Measurements from ENCODE around the gene LCLAT1.

DNA sequence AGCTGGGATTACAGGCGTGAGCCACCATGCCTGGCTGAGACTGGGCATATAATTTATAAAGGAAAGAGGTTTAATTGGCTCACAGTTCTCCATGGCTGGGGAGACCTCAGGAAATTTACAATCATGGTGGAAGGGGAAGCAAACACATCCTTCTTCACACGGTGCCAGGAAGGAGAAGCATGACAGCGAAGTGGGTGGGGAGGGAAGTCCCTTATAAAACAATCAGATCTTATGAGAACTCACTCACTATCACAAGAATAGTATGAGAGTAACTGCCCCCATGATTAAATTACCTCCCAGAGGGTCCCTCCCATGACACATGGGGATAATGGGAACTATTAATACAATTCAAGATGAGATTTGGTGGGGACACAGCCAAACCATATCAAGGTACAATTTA, 7.8 kb upstream of the LCLAT1 start:
- TF ChIP-seq, protein P1, sequence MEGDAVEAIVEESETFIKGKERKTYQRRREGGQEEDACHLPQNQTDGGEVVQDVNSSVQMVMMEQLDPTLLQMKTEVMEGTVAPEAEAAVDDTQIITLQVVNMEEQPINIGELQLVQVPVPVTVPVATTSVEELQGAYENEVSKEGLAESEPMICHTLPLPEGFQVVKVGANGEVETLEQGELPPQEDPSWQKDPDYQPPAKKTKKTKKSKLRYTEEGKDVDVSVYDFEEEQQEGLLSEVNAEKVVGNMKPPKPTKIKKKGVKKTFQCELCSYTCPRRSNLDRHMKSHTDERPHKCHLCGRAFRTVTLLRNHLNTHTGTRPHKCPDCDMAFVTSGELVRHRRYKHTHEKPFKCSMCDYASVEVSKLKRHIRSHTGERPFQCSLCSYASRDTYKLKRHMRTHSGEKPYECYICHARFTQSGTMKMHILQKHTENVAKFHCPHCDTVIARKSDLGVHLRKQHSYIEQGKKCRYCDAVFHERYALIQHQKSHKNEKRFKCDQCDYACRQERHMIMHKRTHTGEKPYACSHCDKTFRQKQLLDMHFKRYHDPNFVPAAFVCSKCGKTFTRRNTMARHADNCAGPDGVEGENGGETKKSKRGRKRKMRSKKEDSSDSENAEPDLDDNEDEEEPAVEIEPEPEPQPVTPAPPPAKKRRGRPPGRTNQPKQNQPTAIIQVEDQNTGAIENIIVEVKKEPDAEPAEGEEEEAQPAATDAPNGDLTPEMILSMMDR (conservative IDR thresholded peaks at IDR 0.05; ENCODE audit: low read length), result no peak
- no peak for TF ChIP-seq EZH2phosphoT487 (IDR thresholded peaks at IDR 0.05; ENCODE audit: borderline replicate concordance, low read depth, low read length)

All from OCI-LY7 (cell line).